ENCODE measurements around the gene VGLL1.

The VGLL1 gene

GRCh38 chrX:136496764-136497555 lies 35.1 kb upstream of the VGLL1 start:
- TF ChIP-seq SUZ12 (IDR thresholded peaks at IDR 0.05) (no peak), SP1 (IDR thresholded peaks at IDR 0.05) (no peak), L3MBTL2 (conservative IDR thresholded peaks at IDR 0.05) (peak; percentile 79)
- peak; percentile 81 for DNase-seq (ENCODE audit: extremely low spot score)
- ChIA-PET CTCF (no interaction called here), POLR2A (interaction anchor here (0.6 to 1.9 kb wide), 6 partner anchors 11 to 467 kb away, joined by 3 to 7 read pairs (median 4); no protein-coding TSS in a partner anchor)

GRCh38 chrX:136497556-136498052 lies 34.4 kb upstream of the VGLL1 start, which contains the start of gene HTATSF1:
HTATSF1 (plus strand) TSS chrX:136497592; CDS start chrX:136497685, 93 bp downstream.
- CTCF ChIA-PET = no interaction called here
- POLR2A ChIA-PET = interaction anchor here (0.6 to 1.9 kb wide), 4 partner anchors 10 to 21 kb away, joined by 3 to 7 read pairs (median 4); no protein-coding TSS in a partner anchor
- TF ChIP-seq PKNOX1 (IDR thresholded peaks at IDR 0.05) (no peak), FOXM1 (IDR thresholded peaks at IDR 0.05; ENCODE audit: borderline replicate concordance) (no peak), SUZ12 (IDR thresholded peaks at IDR 0.05) (no peak), ELF4 (IDR thresholded peaks at IDR 0.05) (no peak), FOXK2 (IDR thresholded peaks at IDR 0.05) (no peak), NFRKB (IDR thresholded peaks at IDR 0.05) (no peak), L3MBTL2 (conservative IDR thresholded peaks at IDR 0.05) (no peak), ZNF384 (IDR thresholded peaks at IDR 0.05) (no peak), FOXA1 (IDR thresholded peaks at IDR 0.05) (no peak), SP1 (IDR thresholded peaks at IDR 0.05) (no peak)
- DNase-seq (ENCODE audit: extremely low spot score) = peak; percentile 17

- ChIA-PET CTCF (no interaction called here), POLR2A (no interaction called here)
- no peak for DNase-seq (ENCODE audit: extremely low spot score)
- TF ChIP-seq FOXA1 (IDR thresholded peaks at IDR 0.05) = no peak
- TF ChIP-seq TARDBP (IDR thresholded peaks at IDR 0.05) = no peak
- TF ChIP-seq FOXM1 (IDR thresholded peaks at IDR 0.05; ENCODE audit: borderline replicate concordance) = no peak
- TF ChIP-seq SP1 (IDR thresholded peaks at IDR 0.05) = no peak
- no peak for TF ChIP-seq SUZ12 (IDR thresholded peaks at IDR 0.05)
- TF ChIP-seq CTBP1 (IDR thresholded peaks at IDR 0.05; ENCODE audit: borderline replicate concordance) = no peak
- TF ChIP-seq NFRKB (IDR thresholded peaks at IDR 0.05) = no peak
- no peak for TF ChIP-seq BHLHE40 (IDR thresholded peaks at IDR 0.05; ENCODE audit: borderline replicate concordance)
- no peak for TF ChIP-seq ZNF384 (IDR thresholded peaks at IDR 0.05)
- no peak for TF ChIP-seq ARNT (IDR thresholded peaks at IDR 0.05)
- TF ChIP-seq L3MBTL2 (conservative IDR thresholded peaks at IDR 0.05) = no peak
- no peak for TF ChIP-seq ELF4 (IDR thresholded peaks at IDR 0.05)
- TF ChIP-seq FOXK2 (IDR thresholded peaks at IDR 0.05) = no peak
- TF ChIP-seq LEF1 (IDR thresholded peaks at IDR 0.05; ENCODE audit: borderline replicate concordance) = no peak
These were observed 12.9 kb upstream of the VGLL1 start for GRCh38 chrX:136519069-136519468.

- CTCF ChIA-PET = no interaction called here
These were observed 8.2 kb upstream of the VGLL1 start for GRCh38 chrX:136523770-136524169.

GRCh38 chrX:136525738-136526606 lies 6.0 kb upstream of the VGLL1 start:
- POLR2A ChIA-PET = no interaction called here
- DNase-seq (ENCODE audit: extremely low spot score) = no peak
- TF ChIP-seq CTBP1 (IDR thresholded peaks at IDR 0.05; ENCODE audit: borderline replicate concordance) (no peak), FOXK2 (IDR thresholded peaks at IDR 0.05) (no peak), FOXM1 (IDR thresholded peaks at IDR 0.05; ENCODE audit: borderline replicate concordance) (no peak), FOXA1 (IDR thresholded peaks at IDR 0.05) (no peak), PKNOX1 (IDR thresholded peaks at IDR 0.05) (no peak), L3MBTL2 (conservative IDR thresholded peaks at IDR 0.05) (no peak), ARNT (IDR thresholded peaks at IDR 0.05) (no peak), NFRKB (IDR thresholded peaks at IDR 0.05) (no peak), HDGF (IDR thresholded peaks at IDR 0.05; ENCODE audit: borderline replicate concordance) (no peak), LEF1 (IDR thresholded peaks at IDR 0.05; ENCODE audit: borderline replicate concordance) (no peak), SP1 (IDR thresholded peaks at IDR 0.05) (no peak), BHLHE40 (IDR thresholded peaks at IDR 0.05; ENCODE audit: borderline replicate concordance) (no peak), TARDBP (IDR thresholded peaks at IDR 0.05) (no peak), SUZ12 (IDR thresholded peaks at IDR 0.05) (no peak), ZNF384 (IDR thresholded peaks at IDR 0.05) (no peak), ELF4 (IDR thresholded peaks at IDR 0.05) (no peak)
- CTCF ChIA-PET = no interaction called here

More at GRCh38 chrX:136523770-136524169, 8.2 kb upstream of the VGLL1 start:
- POLR2A ChIA-PET = no interaction called here
- no peak for TF ChIP-seq ZNF384 (IDR thresholded peaks at IDR 0.05)
- DNase-seq (ENCODE audit: extremely low spot score) = no peak

GRCh38 chrX:136528645-136529315 lies 3.2 kb upstream of the VGLL1 start:
- POLR2A ChIA-PET = no interaction called here
- CTCF ChIA-PET = no interaction called here
- DNase-seq (ENCODE audit: extremely low spot score) = peak; percentile 42
- TF ChIP-seq PKNOX1 (IDR thresholded peaks at IDR 0.05) (peak; percentile 73), SP1 (IDR thresholded peaks at IDR 0.05) (no peak)
